Fibroblast of lung (primary cell): ENCODE results near the gene NMU. TPM values are rescaled to one million over a fixed set of nuclear protein-coding genes. Genes with fewer than 3 reads are reported as not detected.

Source experiments
- DNase-seq, 2 donors: peaks; one replicate each; pipeline versions ENCODE4 v3.0.0 to v3.0.0-alpha.2; 2010; ENCODE audit warnings: low read depth in 2 of 2
- H2AFZ ChIP-seq: 2 replicates; pipeline ENCODE4 v1.5.1; 2012; ENCODE audit warnings: low read length, control low read depth, inconsistent platforms
- H3K27ac ChIP-seq: 2 replicates; pipeline ENCODE4 v1.5.1; 2011; ENCODE audit warnings: low read length, control low read depth; ENCODE audit not compliant: insufficient read depth
- H3K27me3 ChIP-seq: 2 replicates; pipeline ENCODE4 v1.5.1; 2011; ENCODE audit warnings: mild to moderate bottlenecking, low read length; ENCODE audit not compliant: control insufficient read depth, insufficient read depth
- H3K36me3 ChIP-seq: 2 replicates; pipeline ENCODE4 v1.5.1; 2011; ENCODE audit warnings: low read length; ENCODE audit not compliant: control insufficient read depth, insufficient read depth
- H3K4me1 ChIP-seq: 2 replicates; pipeline ENCODE4 v1.5.1; 2011; ENCODE audit warnings: low read length; ENCODE audit not compliant: control insufficient read depth, insufficient read depth; ENCODE audit errors: extremely low read depth
- H3K4me2 ChIP-seq: 2 replicates; pipeline ENCODE4 v1.5.1; 2011; ENCODE audit warnings: low read length, control low read depth; ENCODE audit not compliant: insufficient read depth; ENCODE audit errors: extremely low read depth
- H3K4me3 ChIP-seq, 4 experiments: fragments of 200-600 bp in 1 of 4; sonication (generic) in 1 of 4; replicated peaks in 1 of 4; 2 replicates each; pipeline ENCODE4 v1.5.1; 2011 to 2016; ENCODE audit warnings: low read length in 4 of 4, low read depth in 3 of 4, mild to moderate bottlenecking in 3 of 4, control low read depth in 2 of 4, inconsistent platforms in 1 of 4, mixed read lengths in 1 of 4; ENCODE audit not compliant: insufficient read depth in 1 of 4; ENCODE audit errors: control extremely low read depth in 1 of 4
- H3K79me2 ChIP-seq: 2 replicates; pipeline ENCODE4 v1.5.1; 2012; ENCODE audit warnings: mild to moderate bottlenecking, low read length, inconsistent platforms; ENCODE audit not compliant: control insufficient read depth, insufficient read depth
- H3K9ac ChIP-seq: 2 replicates; pipeline ENCODE4 v1.5.1; 2011; ENCODE audit warnings: mild to moderate bottlenecking, low read length, control low read depth; ENCODE audit not compliant: insufficient read depth
- H3K9me3 ChIP-seq: 2 replicates; pipeline ENCODE4 v1.5.1; 2012; ENCODE audit warnings: low read depth, low read length; ENCODE audit not compliant: control insufficient read depth, insufficient read depth
- H4K20me1 ChIP-seq: 2 replicates; pipeline ENCODE4 v1.5.1; 2011; ENCODE audit warnings: low read length; ENCODE audit not compliant: control insufficient read depth, insufficient read depth; ENCODE audit errors: extremely low read depth
- EZH2 ChIP-seq: IDR thresholded peaks from 2 replicates; pipeline ENCODE4 v1.5.1; 2012; ENCODE audit warnings: low read length, control low read depth, mild to moderate bottlenecking; ENCODE audit errors: missing control alignments
- polyA plus RNA-seq, 2 donors: library from polyadenylated mRNA; depleted of rRNA in 1 of 2; stranded (reverse) in 1 of 2; unstranded in 1 of 2; fragments of >200 nt; gene quantifications; 2 replicates each; pipeline ENCODE4 v1.2.1, GENCODE V29; 2011 to 2012; ENCODE audit warnings: missing spikeins in 1 of 2
- total RNA-seq: library from RNA; depleted of rRNA; stranded (reverse); fragments of >200 nt; gene quantifications from 2 replicates; pipeline ENCODE4 v1.2.1, GENCODE V29; 2014
- TF ChIP-seq, protein P1 (sequence below), 2 donors: IDR thresholded peaks in 1 of 2; conservative IDR thresholded peaks in 1 of 2; 1 replicate in 1 of 2; 2 replicates in 1 of 2; pipeline ENCODE4 v1.5.1; 2011 to 2012; ENCODE audit warnings: low read length in 2 of 2, control low read depth in 1 of 2, inconsistent platforms in 1 of 2, low read depth in 1 of 2, mild to moderate bottlenecking in 1 of 2

Gene NMU
- total and polyA plus RNA-seq, 2 donors (not counting 1 experiment from before 2014, with no cell fraction given) = 0.08 TPM; not detected in 1

DNA sequence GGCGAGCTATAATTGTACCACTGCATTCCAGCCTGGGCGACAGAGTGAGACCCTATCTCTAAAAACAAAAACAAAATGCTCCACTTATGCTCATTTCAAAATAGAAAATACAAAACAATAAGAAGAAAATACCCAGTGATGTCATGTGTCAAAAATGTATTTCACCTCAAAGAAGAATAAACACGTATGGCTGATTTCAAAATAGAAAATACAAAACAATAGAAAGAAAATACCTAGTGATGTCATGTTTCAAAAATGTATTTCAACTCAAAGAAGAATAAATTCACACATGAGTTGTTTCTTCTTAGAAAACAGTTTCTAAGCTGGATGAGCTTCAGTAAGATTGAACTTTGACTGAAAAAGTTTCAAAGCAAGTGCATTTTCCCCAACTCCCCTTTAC lies 23.8 kb downstream of the NMU start:
- Histone ChIP-seq H4K20me1 (no peaks in the 10 kb centered on the region), H3K79me2 (no peaks in the 10 kb centered on the region), H3K27me3 (no peaks in the 10 kb centered on the region), H2AFZ (no peak overlapping the region), H3K4me2 (no peak overlapping the region), H3K36me3 (no peaks in the 10 kb centered on the region), H3K9ac (no peak overlapping the region), H3K4me1 (no peaks in the 10 kb centered on the region), H3K4me3 (no peak overlapping the region), H3K27ac (no peak overlapping the region), H3K9me3 (no peaks in the 10 kb centered on the region)
- DNase-seq = no peak
- TF ChIP-seq EZH2 = no peak
- TF ChIP-seq, protein P1, sequence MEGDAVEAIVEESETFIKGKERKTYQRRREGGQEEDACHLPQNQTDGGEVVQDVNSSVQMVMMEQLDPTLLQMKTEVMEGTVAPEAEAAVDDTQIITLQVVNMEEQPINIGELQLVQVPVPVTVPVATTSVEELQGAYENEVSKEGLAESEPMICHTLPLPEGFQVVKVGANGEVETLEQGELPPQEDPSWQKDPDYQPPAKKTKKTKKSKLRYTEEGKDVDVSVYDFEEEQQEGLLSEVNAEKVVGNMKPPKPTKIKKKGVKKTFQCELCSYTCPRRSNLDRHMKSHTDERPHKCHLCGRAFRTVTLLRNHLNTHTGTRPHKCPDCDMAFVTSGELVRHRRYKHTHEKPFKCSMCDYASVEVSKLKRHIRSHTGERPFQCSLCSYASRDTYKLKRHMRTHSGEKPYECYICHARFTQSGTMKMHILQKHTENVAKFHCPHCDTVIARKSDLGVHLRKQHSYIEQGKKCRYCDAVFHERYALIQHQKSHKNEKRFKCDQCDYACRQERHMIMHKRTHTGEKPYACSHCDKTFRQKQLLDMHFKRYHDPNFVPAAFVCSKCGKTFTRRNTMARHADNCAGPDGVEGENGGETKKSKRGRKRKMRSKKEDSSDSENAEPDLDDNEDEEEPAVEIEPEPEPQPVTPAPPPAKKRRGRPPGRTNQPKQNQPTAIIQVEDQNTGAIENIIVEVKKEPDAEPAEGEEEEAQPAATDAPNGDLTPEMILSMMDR (conservative IDR thresholded peaks at IDR 0.05 in 1 of 2, IDR thresholded peaks at IDR 0.05 in 1 of 2; ENCODE audit: low read depth in 1 of 2, low read length in 2 of 2) = no peak

DNA sequence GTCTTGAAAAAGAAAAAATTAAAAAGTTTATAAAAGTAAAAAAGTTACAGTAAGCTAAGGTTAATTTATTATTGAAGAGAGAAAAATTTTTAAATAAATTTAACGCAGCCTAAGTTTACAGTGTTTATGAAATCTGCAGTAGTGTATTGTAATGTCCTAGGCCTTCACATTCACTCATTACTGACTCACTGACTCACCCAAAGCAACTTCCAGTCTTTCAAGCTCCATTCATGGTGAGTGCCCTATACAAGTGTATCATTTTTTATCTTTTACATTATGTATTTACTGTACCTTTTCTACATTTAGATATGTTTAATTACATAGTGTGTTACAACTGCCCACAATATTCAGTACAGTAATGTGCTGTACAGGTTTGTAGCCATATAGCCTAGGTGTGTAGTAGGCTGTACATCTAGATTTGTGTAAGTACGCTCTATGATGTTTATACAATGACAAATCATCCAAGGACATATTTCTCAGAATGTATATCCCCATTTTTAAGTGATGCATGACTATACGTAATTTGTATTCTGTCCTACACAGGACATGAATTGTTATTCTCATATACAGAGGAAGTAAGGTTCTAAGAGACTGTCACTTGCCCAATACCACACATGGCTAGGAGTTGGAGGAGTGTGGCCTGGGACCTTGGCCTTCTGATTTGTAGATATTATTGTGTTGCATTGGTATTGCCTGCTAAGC lies 24.6 kb downstream of the NMU start:
- Histone ChIP-seq H3K27me3 (no peaks in the 10 kb centered on the region), H2AFZ (no peak overlapping the region), H3K4me1 (no peaks in the 10 kb centered on the region), H3K9ac (no peak overlapping the region), H3K27ac (no peak overlapping the region), H4K20me1 (no peaks in the 10 kb centered on the region), H3K4me2 (no peak overlapping the region), H3K36me3 (no peaks in the 10 kb centered on the region), H3K4me3 (no peak overlapping the region), H3K79me2 (no peaks in the 10 kb centered on the region), H3K9me3 (no peaks in the 10 kb centered on the region)
- TF ChIP-seq, protein P1 (conservative IDR thresholded peaks at IDR 0.05 in 1 of 2, IDR thresholded peaks at IDR 0.05 in 1 of 2; ENCODE audit: low read depth in 1 of 2, low read length in 2 of 2) = no peak
- TF ChIP-seq EZH2 = no peak
- no peak for DNase-seq

DNA sequence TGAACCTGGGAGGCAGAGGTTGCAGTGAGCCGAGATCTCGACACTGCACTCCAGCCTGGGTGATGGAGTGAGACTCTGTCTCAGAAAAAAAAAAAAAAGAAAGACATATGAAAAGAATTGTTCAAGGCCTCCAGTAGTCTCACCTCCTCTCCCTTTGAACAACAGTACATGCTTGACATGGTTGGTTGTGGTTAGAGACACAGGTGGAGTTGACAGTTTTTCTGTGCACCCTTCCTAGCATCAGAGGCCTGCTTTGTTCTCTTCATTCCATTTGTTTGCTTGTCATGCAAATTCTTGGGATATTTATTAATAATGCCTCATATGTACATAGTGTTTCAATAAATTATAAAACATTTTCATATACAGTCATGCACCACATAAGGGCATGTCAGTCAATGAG lies 25.7 kb downstream of the NMU start:
- H3K4me3 ChIP-seq = no peak overlapping the region
- H3K4me1 ChIP-seq = no peaks in the 10 kb centered on the region
- H3K9me3 ChIP-seq = no peaks in the 10 kb centered on the region
- H3K79me2 ChIP-seq = no peaks in the 10 kb centered on the region
- TF ChIP-seq, protein P1 (conservative IDR thresholded peaks at IDR 0.05 in 1 of 2, IDR thresholded peaks at IDR 0.05 in 1 of 2; ENCODE audit: low read depth in 1 of 2, low read length in 2 of 2) = no peak
- TF ChIP-seq EZH2 = no peak
- H4K20me1 ChIP-seq = no peaks in the 10 kb centered on the region
- no peaks in the 10 kb centered on the region for H3K36me3 ChIP-seq
- H2AFZ ChIP-seq = no peak overlapping the region
- H3K4me2 ChIP-seq = no peak overlapping the region
- no peak for DNase-seq
- no peak overlapping the region for H3K9ac ChIP-seq
- no peak overlapping the region for H3K27ac ChIP-seq
- H3K27me3 ChIP-seq = no peaks in the 10 kb centered on the region
